AG04449 (cell line): ENCODE results near the gene SLC37A1.
A peak's percentile ranks its signal among the peaks of the same experiment; 100 is the strongest.

Experiments
- CTCF ChIA-PET: fragments of 350-600 bp; formaldehyde crosslinking; extraction: SDS; loops from one replicate; lab custom pipeline; 2021; ENCODE audit warnings: antibody characterized with exemption; lab: Yijun Ruan, JAX
- POLR2A ChIA-PET: fragments of 400-600, 350-600 bp; formaldehyde crosslinking; extraction: SDS; loops from one replicate; lab custom pipeline; 2020; ENCODE audit warnings: antibody characterized with exemption, inconsistent platforms; lab: Yijun Ruan, JAX
- DNase-seq: peaks from one replicate; pipeline ENCODE4 v3.0.0-alpha.2; 2010; ENCODE audit warnings: low read depth, low spot score
- H3K4me3 ChIP-seq: 2 replicates; pipeline ENCODE4 v1.5.1; 2011; ENCODE audit warnings: low read depth, mild to moderate bottlenecking, control low read depth, low read length
- TF ChIP-seq, protein P1 (sequence below): IDR thresholded peaks from one replicate; pipeline ENCODE4 v1.5.1; 2011; ENCODE audit warnings: mild to moderate bottlenecking, moderate library complexity, low read length, control low read depth, inconsistent platforms; ENCODE audit not compliant: insufficient read depth; ENCODE audit errors: missing control alignments

SLC37A1 gene

DNA sequence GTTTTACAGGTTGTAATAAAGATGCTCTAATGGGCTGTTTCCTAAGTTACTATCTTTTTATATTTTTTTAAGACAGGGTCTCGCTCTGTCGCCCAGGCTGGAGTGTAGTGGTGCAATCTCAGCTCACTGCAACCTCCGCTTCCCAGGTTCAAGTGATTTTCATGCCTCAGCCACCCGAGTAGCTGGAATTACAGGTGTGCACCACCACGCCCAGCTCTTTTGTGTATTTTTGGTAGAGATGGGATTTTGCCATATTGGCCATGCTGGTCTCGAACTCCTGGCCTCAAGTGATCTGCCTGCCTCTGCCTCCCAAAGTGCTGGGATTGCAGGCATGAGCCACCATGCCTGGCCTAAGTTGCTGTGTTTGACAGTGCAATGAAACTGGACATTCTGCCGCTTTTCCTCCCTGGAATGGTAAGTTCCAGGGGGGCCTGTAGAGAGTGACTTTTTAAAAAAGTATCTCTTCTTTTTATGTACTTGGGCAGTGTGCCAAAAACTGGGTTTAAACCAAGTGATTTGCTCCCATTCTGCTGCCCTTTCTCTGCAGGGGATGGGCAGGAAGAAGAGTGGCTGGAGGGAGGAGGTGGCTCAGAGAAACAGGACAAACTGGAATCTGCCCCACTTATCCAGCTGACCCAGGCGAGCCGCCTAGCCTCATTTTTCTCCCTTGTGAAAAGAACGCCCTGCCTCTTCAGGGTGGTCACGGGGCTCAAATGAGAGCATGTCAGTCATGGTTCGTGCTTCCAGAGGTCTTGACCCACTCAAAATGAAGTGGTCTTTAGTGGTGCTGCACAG lies 2.3 kb downstream of the SLC37A1 start:
- H3K4me3 ChIP-seq = no peak overlapping the region
- CTCF ChIA-PET = no interaction called here
- POLR2A ChIA-PET = interaction anchor here (0.6 kb wide), 1 partner anchor 411 kb away, joined by 3 read pairs; no protein-coding TSS in a partner anchor
- TF ChIP-seq, protein P1, sequence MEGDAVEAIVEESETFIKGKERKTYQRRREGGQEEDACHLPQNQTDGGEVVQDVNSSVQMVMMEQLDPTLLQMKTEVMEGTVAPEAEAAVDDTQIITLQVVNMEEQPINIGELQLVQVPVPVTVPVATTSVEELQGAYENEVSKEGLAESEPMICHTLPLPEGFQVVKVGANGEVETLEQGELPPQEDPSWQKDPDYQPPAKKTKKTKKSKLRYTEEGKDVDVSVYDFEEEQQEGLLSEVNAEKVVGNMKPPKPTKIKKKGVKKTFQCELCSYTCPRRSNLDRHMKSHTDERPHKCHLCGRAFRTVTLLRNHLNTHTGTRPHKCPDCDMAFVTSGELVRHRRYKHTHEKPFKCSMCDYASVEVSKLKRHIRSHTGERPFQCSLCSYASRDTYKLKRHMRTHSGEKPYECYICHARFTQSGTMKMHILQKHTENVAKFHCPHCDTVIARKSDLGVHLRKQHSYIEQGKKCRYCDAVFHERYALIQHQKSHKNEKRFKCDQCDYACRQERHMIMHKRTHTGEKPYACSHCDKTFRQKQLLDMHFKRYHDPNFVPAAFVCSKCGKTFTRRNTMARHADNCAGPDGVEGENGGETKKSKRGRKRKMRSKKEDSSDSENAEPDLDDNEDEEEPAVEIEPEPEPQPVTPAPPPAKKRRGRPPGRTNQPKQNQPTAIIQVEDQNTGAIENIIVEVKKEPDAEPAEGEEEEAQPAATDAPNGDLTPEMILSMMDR = no peak
- no peak for DNase-seq

DNA sequence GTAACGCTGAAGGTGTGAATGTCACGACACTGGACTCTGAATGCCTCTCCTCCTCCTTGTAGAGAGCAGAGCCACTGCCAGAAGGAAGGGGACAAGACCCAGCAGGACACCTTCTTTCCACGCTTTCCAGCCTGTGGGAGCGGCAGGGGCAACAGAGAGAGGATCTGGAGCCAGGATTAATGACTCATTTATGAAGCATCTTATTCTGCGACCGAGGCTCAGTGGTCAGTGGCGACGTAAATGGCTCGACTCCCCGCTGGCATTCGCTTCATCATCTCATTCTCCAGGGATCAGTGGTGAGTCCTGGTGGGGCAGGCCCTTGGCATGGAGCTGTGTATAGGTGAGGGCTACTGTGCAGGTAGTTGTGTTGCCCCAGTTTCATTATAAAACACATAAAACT lies 4.6 kb downstream of the SLC37A1 start:
- no peak overlapping the region for H3K4me3 ChIP-seq
- no peak for DNase-seq
- TF ChIP-seq, protein P1 = no peak
- POLR2A ChIA-PET = no interaction called here
- CTCF ChIA-PET = no interaction called here

DNA sequence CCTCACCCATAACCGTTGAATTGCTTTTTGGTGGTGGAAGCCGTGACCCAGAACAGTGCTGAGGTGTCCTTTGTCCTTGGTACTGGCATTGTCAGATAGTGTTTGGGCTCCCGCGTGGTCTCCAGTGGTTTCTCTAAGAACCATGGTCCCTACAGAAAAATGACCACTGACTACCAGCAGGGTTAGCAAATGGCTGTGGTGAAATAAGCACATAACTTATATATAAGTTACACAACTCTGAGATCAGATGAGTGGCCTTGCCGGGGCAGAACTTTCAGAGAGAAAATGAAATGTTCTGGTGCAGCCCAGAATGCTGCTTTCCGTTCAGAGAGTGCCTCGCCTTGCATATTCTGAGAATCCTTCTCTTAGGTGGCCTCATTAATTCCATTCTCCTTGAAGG lies 5.0 kb downstream of the SLC37A1 start:
- DNase-seq = no peak
- TF ChIP-seq, protein P1 = no peak
- ChIA-PET CTCF (no interaction called here), POLR2A (no interaction called here)
- no peak overlapping the region for H3K4me3 ChIP-seq

DNA sequence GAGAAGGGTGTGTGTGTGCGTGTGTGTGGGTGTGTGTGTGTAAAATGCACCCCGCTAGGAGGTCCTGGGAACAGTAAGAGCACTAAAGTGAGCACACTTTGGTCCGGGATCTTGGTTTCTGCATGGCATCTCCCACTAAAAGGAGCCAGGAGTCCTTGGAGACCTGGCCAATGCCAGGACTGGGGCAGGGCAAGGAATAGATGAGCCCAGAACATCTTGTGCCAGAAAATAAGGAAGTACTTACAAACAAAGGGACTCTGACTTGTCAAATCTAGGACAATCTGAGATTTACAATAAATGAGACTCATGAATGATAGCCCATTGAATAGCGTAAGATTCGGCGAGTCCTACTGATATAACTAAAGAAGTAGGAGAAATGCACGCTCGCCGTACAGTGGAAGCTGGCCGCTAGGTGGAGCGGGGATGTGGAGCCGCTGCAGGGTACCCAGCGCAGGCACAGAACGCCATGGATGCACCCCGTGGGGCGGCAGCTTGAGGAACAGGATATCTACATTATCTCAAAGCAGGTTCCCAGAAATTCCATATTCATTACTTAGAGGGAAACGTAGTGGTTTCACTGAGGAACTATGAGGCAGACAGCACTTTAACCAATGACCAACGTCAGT lies 7.1 kb downstream of the SLC37A1 start:
- ChIA-PET CTCF (interaction anchor here (0.7 to 1.4 kb wide), 2 partner anchors 15 to 17 kb away, joined by 3 to 4 read pairs; no protein-coding TSS in a partner anchor), POLR2A (no interaction called here)
- no peak for DNase-seq
- no peak overlapping the region for H3K4me3 ChIP-seq
- TF ChIP-seq, protein P1 = peak; percentile 27

DNA sequence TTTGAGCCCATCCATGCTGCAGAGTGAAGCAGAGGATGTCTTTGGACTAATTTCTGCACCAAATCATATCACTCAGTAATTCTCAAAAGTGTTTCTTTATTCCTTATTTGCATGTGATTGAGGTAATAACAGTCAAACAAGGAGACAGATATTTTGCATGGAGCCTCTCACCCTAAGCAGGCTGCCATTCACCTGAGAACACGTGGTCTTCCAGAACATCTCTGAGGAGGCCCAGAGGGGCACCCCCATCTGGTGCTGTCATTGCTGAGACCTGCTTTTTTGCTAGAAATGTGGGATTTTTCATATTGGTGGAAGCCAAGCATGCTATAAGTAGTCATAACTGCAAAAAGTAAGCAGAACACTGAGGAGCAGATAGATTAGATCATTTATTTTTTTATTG lies 7.7 kb downstream of the SLC37A1 start:
- CTCF ChIA-PET = interaction anchor here (0.7 kb wide), 1 partner anchor 18 kb away, joined by 3 read pairs; no protein-coding TSS in a partner anchor
- POLR2A ChIA-PET = no interaction called here
- DNase-seq = no peak
- TF ChIP-seq, protein P1 = no peak
- H3K4me3 ChIP-seq = no peak overlapping the region

DNA sequence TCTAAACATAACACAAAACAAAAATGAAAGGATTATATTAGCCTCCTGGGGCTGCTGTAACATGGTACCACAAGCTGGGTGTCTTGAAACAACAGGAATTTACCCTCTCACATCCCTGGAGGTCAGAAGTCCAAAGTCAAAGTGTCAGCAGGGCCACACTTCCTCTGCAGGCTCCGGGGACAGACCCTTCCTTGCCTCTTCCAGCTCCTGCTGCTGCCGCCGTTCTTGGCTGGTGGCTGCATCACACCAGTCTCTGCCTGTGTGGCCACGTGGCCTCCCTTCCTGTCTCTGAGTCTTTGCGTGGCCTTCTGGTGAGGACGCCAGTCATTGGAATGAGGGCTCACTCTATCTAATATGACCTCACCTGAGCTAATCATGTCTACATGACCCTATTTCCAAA lies 8.2 kb downstream of the SLC37A1 start:
- H3K4me3 ChIP-seq = no peak overlapping the region
- DNase-seq = no peak
- ChIA-PET POLR2A (no interaction called here), CTCF (no interaction called here)
- TF ChIP-seq, protein P1 = no peak
